GM21723 (cell line): Measurements from ENCODE around the gene CHMP5.
"Not testable (repeated sequence)": the region's sequence is repeated elsewhere in the genome, so short reads cannot be mapped to it uniquely, and the experiment has no call there.

Source experiments
- ATAC-seq: cut with Tn5 transposase; IDR thresholded peaks from one replicate; pipeline ENCODE4 v1.9.1; 2021; ENCODE audit warnings: mild to moderate bottlenecking, moderate library complexity; ENCODE audit not compliant: unreplicated experiment

The CHMP5 gene

GRCh38 chr9:33311953-33312352, 47.1 kb downstream of the CHMP5 start:
- no peak for ATAC-seq

GRCh38 chr9:33315371-33315770, 50.5 kb downstream of the CHMP5 start:
- no peak for ATAC-seq

- ATAC-seq, result not testable (repeated sequence)
Measured at GRCh38 chr9:33317136-33317535, 52.3 kb downstream of the CHMP5 start.

GRCh38 chr9:33318225-33318624, 53.4 kb downstream of the CHMP5 start:
- ATAC-seq, result no peak

GRCh38 chr9:33318781-33319180, 53.9 kb downstream of the CHMP5 start:
- no peak for ATAC-seq

- no peak for ATAC-seq
Measured at GRCh38 chr9:33320230-33320567, 55.4 kb downstream of the CHMP5 start.

GRCh38 chr9:33320568-33321261, 55.9 kb downstream of the CHMP5 start:
- ATAC-seq, result no peak

GRCh38 chr9:33329117-33329563, 64.3 kb downstream of the CHMP5 start:
- ATAC-seq, result no peak

- ATAC-seq, result no peak
Measured at GRCh38 chr9:33329979-33330378, 65.1 kb downstream of the CHMP5 start.

- no peak for ATAC-seq
Measured at GRCh38 chr9:33331377-33331891, 66.6 kb downstream of the CHMP5 start.
